GM21786 (cell line): Measurements from ENCODE around the gene PTGR2.
"Not testable (repeated sequence)": the region's sequence is repeated elsewhere in the genome, so short reads cannot be mapped to it uniquely, and the experiment has no call there.

Experiments
- ATAC-seq: cut with Tn5 transposase; IDR thresholded peaks from one replicate; pipeline ENCODE4 v1.9.1; 2021; ENCODE audit not compliant: unreplicated experiment

PTGR2 gene

DNA sequence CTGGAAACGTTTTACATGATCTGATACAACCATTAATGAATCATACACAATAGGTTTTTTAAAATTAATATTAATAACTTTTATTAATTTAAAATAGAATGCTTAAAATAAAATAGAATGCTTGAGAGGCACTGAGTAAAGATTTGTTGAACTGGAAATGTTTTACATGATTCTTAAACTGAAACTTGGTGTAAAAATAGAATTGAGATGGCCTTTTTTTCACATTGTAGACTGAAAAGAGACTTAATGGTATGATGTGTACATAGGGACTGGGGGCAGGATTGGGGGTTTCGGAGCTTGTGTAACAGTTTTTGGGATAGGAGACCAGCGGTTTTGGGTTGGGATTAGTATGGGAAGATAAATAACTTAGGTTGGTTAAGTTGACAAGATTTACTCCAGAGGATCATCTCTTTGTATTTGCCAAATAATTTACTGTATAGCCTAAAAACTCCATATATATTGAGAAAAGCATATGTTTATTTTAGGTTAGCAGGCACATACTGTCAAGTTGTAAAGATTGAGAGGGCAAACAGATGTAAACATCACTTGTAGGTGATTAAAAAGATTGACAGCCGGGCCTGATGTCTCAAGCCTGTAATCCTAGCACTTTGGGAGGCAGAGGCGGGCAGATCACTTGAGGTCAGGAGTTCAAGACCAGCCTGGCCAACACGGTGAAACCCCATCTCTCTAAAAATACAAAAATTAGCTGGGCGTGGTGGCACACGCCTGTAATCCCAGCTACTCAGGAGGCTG is 33.0 kb downstream of the PTGR2 start:
- ATAC-seq, result no peak

GRCh38 chr14:73886449-73887317 is 35.1 kb downstream of the PTGR2 start, which contains the start of gene ZNF410:
Gene ZNF410 (plus strand): TSS chr14:73886859. CDS start chr14:73892176, 5,317 bp downstream.
- peak; percentile 90 for ATAC-seq

GRCh38 chr14:73887318-73887616 is 35.6 kb downstream of the PTGR2 start:
- no peak for ATAC-seq

DNA sequence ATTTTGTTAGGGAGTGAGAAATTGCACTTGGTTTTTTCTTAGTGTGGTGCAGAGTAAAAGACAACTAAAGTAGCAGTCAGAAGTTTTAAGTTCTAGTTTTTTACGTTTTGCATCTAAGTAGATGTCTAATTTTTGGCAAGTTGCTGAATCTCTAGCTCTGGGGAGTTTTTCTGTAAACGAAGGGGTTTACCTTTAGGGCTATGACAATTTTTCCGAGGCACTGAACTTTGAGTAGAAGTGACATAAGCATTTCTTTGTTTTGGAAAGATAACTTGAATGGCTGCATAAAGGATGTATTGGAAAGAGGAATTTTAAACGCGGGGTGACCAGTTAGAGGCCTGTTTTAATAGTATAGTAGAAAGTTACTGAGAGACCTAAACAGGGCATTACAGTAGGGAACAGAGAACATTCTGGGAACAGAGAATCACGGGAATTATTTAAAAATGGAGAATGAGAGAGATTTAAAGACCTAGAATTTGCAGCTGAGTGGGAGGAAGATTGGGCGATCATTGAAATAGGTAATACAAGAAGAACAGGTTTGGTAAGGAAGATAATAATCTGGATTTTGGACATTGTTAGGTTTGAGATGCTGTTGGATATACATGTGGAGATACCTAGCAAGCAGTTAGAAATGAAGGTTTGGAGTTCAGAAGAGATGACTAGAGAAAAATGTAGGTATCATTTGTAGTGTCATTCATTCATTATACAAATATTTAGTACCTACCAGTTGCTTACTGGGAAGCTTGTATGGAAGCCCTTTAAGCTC is 36.2 kb downstream of the PTGR2 start:
- no peak for ATAC-seq

GRCh38 chr14:73888460-73888725 is 36.8 kb downstream of the PTGR2 start:
- no peak for ATAC-seq

DNA sequence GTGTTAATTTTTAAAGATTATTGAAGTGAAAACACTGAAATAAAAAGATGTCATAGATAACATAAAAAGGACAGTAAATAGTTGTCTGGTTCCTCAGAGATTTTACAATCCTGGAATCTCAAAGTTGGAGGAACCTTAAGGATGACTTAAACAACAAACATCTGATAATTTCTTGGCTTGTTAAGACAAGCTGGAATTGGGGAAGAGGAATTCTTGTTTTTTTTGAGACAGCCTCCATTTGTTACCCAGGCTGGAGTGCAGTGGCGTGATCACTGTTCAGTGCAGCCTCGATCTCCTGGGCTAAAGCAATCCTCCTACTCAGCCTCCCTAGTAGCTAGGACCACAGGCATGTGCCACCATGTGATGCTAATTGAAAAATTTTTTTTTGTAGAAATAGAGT is 37.3 kb downstream of the PTGR2 start:
- ATAC-seq, result no peak

DNA sequence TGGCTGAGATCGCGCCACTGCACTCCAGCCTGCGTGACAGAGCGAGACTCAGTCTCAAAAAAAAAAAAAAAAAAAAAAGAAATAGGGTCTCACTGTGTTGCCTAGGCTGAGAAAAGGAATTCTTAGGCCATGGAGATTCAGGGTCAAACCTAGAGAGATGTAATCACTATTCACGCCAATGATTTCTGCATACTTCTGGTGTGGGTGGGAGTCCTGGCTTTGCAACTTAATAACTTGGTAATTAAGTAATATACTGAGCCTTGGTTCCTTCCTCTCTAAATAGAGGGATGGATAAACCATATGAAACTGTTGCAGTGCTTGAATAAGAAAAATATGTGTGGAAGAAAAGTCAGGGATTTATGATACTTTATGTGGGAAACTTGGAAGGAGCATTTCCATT is 37.7 kb downstream of the PTGR2 start:
- no peak for ATAC-seq

- ATAC-seq, result not testable (repeated sequence)
Measured at GRCh38 chr14:73894180-73894687, 42.6 kb downstream of the PTGR2 start.

DNA sequence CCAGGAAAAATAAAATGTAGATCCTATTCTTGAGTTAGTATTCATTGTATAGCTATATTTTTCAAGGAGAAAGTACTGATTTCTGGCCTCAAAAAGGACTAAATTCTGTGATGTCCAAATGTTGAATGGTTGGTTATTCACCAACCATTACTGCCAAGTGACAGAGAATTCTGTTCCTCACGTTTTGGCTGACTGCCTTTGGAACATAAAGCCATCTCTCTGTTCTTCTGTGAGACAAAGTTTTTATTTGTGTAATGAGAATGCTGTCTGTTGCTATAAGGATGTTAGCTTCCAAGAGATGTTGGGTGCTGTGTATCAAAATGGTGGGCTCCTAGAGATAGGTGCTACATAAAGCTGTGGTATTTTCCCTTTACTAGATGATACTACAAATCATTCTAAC is 44.3 kb downstream of the PTGR2 start:
- ATAC-seq, result no peak

DNA sequence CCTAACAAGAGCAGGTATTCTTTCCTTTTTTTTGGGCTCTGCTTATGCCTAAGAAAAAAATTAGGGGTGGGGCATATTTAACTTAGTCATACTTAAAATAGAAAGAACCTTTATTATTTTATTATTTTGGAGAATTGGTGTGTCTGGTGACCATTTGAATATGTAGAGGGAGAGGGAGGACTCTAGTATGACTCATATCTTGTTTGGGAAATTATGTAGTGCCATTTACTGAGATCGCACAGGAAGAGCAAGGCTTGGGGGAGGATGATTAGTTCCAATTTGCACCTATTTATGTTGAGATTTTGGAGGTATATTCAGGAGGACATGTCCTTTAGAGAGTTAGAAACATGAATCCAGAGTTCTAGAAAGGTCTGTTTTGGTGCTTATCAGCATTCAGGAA is 44.9 kb downstream of the PTGR2 start:
- ATAC-seq, result no peak

- no peak for ATAC-seq
Measured at GRCh38 chr14:73903028-73903427, 51.4 kb downstream of the PTGR2 start.

GRCh38 chr14:73909681-73910080 is 58.0 kb downstream of the PTGR2 start:
- ATAC-seq, result no peak

GRCh38 chr14:73913256-73913655 is 61.6 kb downstream of the PTGR2 start:
- no peak for ATAC-seq

- ATAC-seq, result no peak
Measured at GRCh38 chr14:73916324-73916723, 64.7 kb downstream of the PTGR2 start.

- ATAC-seq, result not testable (repeated sequence)
Measured at GRCh38 chr14:73919457-73919856, 67.8 kb downstream of the PTGR2 start.

- ATAC-seq, result no peak
Measured at GRCh38 chr14:73924337-73924736, 72.7 kb downstream of the PTGR2 start.
